Activated T-helper 1 cell treated with Interleukin-2 at 50 U/mL for 16 hours (primary cell): ENCODE measurements around the gene HOXB9.
A peak's percentile ranks its signal among the peaks of the same experiment; 100 is the strongest.

Experiments
- DNase-seq: peaks from one replicate; pipeline ENCODE4 v3.0.0-alpha.2; 2020; ENCODE audit warnings: low read depth

HOXB9 gene

GRCh38 chr17:48596000-48596734 is 30.0 kb downstream of the HOXB9 start:
- no peak for DNase-seq

GRCh38 chr17:48595278-48595999 is 30.7 kb downstream of the HOXB9 start:
- DNase-seq: no peak

DNA sequence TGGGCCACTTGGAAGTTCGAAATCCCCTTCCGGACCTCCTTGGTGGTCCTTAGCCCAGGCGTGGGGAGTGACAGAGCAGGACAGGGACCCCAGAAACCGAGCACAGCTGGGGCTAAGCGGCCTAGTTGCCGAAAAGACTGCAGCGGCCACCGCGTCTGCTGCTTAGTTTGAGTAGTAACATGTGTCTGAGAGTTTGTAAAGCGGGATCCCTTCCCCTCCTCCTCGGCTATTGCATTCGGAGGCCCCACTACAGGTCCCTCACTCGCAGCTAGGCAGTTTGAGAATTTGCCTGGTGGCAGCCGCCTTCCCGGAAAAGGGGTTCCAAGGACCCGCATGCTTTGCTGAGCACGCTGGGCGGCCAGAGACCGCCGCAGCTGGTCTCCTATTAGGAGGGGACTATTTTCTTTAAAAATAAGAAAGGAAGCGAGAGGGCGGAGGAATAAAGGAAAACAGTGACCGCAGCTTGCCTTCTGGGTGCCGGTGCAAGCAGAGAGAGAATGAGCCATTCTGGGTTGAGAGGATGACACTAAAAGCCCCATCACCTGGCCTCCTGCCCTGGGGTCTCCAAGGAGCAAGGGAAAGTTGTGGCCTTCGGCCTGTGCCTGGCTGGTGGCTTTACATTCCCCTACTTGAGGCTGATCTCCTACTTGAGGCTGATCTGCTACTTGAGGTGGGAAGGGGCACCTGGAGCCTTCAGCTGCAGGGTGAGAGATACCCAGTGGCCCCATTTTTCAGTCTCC is 31.4 kb downstream of the HOXB9 start:
- no peak for DNase-seq

DNA sequence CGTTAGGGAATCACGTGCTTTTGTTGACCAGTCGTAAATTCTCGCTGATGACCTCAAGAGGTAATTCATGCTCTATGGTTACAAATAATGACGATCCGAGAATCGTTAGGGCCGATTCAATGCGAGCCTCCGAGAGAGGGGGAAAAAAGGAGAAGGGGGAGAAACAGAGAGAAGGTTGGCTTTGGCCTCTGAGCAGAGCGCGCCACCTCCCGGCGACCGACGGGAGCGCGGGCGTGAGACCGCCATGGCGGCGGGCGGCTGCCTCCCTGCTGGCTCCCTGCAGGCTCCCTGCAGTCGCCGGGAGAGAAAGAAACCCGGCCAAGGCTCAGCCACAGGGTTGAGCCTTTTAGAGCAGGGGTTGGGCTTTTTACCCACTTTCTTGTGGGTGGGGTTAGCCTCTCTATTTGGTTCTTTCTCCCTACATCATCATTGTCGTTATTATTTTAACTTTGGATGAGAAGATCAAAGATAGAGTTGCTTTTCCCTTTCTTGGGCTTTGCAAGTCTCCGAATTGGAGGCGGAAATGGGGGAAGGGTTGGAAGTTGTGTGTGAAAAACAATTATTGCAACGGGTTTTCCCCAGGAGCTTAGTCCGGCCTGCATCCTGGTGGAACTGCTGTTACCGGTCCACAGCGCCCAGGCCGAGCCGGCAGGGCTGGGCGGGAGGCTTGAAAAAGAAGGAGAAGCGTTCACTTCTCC is 32.2 kb downstream of the HOXB9 start:
- peak; percentile 67 for DNase-seq

GRCh38 chr17:48593126-48593829 is 32.9 kb downstream of the HOXB9 start, which contains the start of gene HOXB5:
Gene HOXB5, minus strand, starts transcription at chr17:48593779. Its CDS starts 97 bp downstream, at chr17:48593682.
- no peak for DNase-seq

DNA sequence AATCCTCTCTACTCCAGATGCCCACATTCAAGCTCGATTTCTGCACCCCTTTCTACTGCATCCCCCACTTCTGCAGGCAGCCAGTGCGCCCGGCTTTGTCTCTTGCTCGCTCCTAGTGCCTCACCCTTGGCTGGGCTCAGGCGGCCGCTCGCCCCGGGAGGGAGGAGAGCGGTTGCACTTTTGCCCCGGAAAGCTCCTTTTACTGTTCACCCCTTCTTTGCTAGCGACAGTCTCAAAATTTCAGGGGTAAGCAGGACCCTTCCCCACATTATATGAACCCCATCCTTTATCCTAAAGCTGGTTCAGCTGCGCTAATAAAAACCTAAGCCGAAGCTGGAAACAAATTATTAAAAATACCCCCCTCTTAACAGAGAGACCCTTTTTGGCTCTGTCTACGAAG is 33.6 kb downstream of the HOXB9 start:
- DNase-seq: no peak

- DNase-seq: no peak
Observed at GRCh38 chr17:48592057-48592514, 34.1 kb downstream of the HOXB9 start.

- DNase-seq: no peak
Observed at GRCh38 chr17:48591255-48592056, 34.7 kb downstream of the HOXB9 start.

DNA sequence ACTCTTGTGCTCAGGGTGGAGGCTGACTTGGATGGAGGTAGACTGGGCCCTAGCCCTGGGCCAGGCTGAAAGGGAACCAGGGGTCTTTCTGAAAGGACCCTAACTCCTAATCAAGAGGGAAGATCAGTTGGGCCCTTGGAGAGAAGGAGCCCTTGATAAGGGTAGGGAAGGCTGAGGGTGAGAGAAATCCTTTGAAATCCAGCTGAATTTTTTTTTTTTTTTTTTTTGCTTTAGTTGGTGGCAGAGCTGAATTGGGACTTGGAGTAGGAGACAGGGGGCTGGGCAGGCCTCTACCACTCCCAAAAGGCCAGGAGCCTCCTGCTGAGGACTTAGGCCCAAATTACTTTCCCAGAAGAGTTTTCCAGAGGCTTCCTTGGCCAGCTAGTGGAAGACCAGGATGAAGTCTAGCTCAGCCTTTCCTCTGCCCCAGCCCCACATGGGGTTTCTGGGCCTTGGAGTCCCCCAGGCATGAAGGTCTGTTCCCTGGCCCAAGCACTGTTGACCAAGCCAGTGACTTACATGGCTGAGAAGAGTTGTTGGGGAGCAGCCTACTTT is 35.5 kb downstream of the HOXB9 start:
- DNase-seq: no peak

DNA sequence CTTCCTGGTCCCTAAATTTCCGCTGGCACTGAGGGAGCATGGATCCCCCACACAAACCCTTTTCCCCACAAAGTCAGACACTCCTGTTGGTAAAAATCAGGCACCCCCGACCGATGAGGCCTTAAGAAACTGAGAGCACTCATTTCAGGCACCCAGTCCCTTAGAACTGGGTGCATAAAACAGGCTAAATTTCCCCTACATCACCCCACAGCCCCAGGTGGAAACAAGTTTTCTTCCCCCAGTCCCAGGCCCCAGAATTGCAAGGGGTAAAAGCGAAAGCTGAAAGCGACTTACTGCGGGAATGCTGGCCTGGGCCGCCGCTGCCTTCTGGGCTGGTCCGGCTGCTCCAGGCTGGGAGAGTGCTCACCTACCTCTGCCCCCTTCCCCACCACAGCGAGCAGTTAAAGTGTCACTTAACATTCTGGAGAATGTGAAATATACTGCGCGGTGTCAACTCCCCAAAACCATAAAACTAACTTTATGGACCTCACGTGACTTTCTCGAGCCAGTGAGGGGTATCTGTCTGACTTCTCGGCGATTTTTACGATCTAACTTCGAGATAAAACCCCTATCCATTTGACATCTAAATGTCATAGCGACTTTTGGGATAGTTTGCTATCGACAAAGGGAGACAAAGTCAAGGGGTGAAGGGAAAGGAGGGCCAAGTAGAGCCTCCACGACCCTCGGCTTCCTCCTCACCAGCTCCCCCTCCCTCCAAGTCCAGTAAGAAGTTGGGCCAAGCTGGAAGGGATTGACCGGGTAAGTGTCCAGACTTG is 36.1 kb downstream of the HOXB9 start, which contains the start of gene HOXB3:
TSS of gene HOXB3 (minus strand) at position 411 of the 776 bp plus-strand sequence. CDS start 37,767 bp downstream, outside the sequence.
- no peak for DNase-seq

- DNase-seq: no peak
Observed at GRCh38 chr17:48589060-48589830, 36.9 kb downstream of the HOXB9 start.

GRCh38 chr17:48588528-48588927 is 37.6 kb downstream of the HOXB9 start:
- DNase-seq: no peak

DNA sequence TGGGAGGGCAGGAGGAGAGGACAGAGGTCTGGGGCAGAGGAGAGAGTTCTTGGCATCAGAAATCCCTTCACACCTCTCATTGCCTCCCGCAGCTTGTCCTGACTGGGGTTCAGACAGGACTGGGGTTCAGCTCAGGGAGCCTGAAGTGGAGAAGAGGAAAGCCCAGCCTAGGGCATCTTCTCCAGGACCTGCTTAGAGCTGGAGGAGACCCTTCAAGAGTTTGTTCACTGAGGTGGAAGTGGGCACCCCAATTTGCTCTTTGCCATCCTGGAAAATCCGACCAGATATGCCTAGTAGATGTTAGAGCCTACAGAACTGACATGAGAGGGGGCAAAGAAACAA is 38.1 kb downstream of the HOXB9 start:
- DNase-seq: no peak

DNA sequence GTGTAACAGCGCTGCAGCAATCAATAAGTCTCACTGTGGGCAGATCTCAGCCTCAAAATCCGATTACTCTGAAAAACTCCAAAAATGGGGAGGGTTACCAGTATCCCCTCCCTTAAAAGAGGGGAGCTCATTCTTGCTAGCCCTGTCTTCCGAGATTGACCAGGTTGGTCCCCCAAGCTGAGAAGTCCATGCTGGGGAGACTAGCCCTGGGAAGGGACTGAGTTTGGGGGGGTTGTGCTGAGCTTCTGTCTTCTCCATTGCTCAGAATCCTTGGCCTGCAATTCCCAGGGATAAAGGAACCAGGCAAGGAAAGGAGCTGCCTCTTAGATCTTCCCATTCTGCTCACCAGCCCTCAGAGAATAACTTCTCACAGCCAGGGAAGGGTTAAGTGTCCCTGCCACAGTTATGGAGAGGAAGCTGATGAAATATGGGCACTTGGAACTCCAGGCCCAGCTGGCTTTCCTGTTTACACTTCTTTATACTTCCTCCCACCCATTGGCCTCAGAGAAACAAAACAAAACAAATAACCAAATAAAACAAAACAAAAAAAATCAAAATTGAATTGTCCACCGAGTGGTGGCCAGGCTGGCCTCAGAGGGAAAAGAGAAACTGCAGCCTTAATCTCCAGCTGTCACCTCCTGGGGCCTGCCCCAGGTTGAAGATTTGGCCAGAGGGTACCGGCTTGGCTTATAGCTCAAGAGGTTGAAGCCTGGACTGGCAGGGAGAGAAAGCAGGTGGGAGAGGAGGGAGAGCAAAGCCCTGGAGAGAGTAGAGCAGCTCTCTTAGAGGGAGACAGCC is 38.7 kb downstream of the HOXB9 start:
- DNase-seq: no peak

GRCh38 chr17:48586355-48587258 is 39.6 kb downstream of the HOXB9 start:
- no peak for DNase-seq

GRCh38 chr17:48584223-48584741 is 41.9 kb downstream of the HOXB9 start:
- no peak for DNase-seq
